HepG2 (cell line): Measurements from ENCODE around the gene LTBR. TPM values are rescaled to one million over a fixed set of nuclear protein-coding genes. Genes with fewer than 3 reads are reported as not detected.

Experiments
- DBP ChIP-seq: sonication (generic); formaldehyde crosslinking; IDR thresholded peaks from 2 replicates; pipeline ENCODE4 v1.4.0; 2020; ENCODE audit warnings: missing genetic modification reagents; ENCODE audit errors: not compliant biosample characterization
- FOXO1 ChIP-seq: sonication (generic); formaldehyde crosslinking; IDR thresholded peaks from 2 replicates; pipeline ENCODE4 v1.4.0; 2020; ENCODE audit warnings: missing genetic modification reagents
- HMG20B ChIP-seq: conservative IDR thresholded peaks from 2 replicates; pipeline ENCODE4 v1.6.1; 2016; ENCODE audit warnings: missing genetic modification reagents, missing compliant biosample characterization
- KDM4B ChIP-seq: sonication (generic); formaldehyde crosslinking; IDR thresholded peaks from 2 replicates; pipeline ENCODE4 v1.4.0; 2020; ENCODE audit warnings: missing genetic modification reagents
- KLF6 ChIP-seq: IDR thresholded peaks from 2 replicates; pipeline ENCODE4 v1.8.0; 2016; ENCODE audit warnings: missing biosample characterization, missing genetic modification reagents
- MAFK ChIP-seq, 2 experiments: IDR thresholded peaks in 1 of 2; conservative IDR thresholded peaks in 1 of 2; 2 replicates each; pipeline ENCODE4 v1.6.1; 2011; ENCODE audit warnings: improper control_type of control experiment in 2 of 2, low read length in 2 of 2
- NFE2 ChIP-seq: sonication (generic); formaldehyde crosslinking; IDR thresholded peaks from 2 replicates; pipeline ENCODE4 v1.4.0; 2020; ENCODE audit warnings: missing genetic modification reagents
- SMAD3 ChIP-seq: sonication (generic); formaldehyde crosslinking; IDR thresholded peaks from 2 replicates; pipeline ENCODE4 v1.4.0; 2020; ENCODE audit warnings: missing genetic modification reagents
- TFE3 ChIP-seq: IDR thresholded peaks from 2 replicates; pipeline ENCODE4 v1.6.1; 2016
- TSC22D2 ChIP-seq: sonication (generic); formaldehyde crosslinking; IDR thresholded peaks from 2 replicates; pipeline ENCODE4 v1.5.1; 2020; ENCODE audit warnings: missing genetic modification reagents, mild to moderate bottlenecking, borderline replicate concordance
- U2AF2 ChIP-seq: fragments of 200-400 bp; formaldehyde crosslinking; IDR thresholded peaks from 2 replicates; pipeline ENCODE4 v1.6.1; 2017; ENCODE audit warnings: low read depth, mild to moderate bottlenecking, low read length
- XRCC5 ChIP-seq: fragments of 200-400 bp; formaldehyde crosslinking; optimal IDR thresholded peaks from 2 replicates; pipeline ENCODE3; 2017; ENCODE audit warnings: mild to moderate bottlenecking, low read length
- ZMYM2 ChIP-seq: sonication (generic); formaldehyde crosslinking; IDR thresholded peaks from 2 replicates; pipeline ENCODE4 v1.8.0; 2022; ENCODE audit warnings: mild to moderate bottlenecking, missing genetic modification reagents
- ZNF207 ChIP-seq: fragments of 450-650 bp; IDR thresholded peaks from 2 replicates; pipeline ENCODE4 v1.6.1; 2016; ENCODE audit warnings: antibody characterized with exemption, borderline replicate concordance
- ZNF503 ChIP-seq: sonication (generic); formaldehyde crosslinking; IDR thresholded peaks from 2 replicates; pipeline ENCODE4 v1.4.0; 2020; ENCODE audit warnings: missing genetic modification reagents
- ZNF597 ChIP-seq: sonication (generic); formaldehyde crosslinking; IDR thresholded peaks from 2 replicates; pipeline ENCODE4 v1.5.0; 2020; ENCODE audit warnings: missing genetic modification reagents
- ZNF609 ChIP-seq: sonication (generic); formaldehyde crosslinking; IDR thresholded peaks from 2 replicates; pipeline ENCODE4 v1.4.0; 2020; ENCODE audit warnings: mild to moderate bottlenecking, missing genetic modification reagents, borderline replicate concordance
- ZSCAN9 ChIP-seq: IDR thresholded peaks from 2 replicates; pipeline ENCODE4 v1.6.1; 2016; ENCODE audit warnings: borderline replicate concordance
- polyA plus RNA-seq, 8 experiments: library from polyadenylated mRNA; depleted of rRNA in 3 of 8; stranded (reverse) in 7 of 8; unstranded in 1 of 8; fragments of >200 nt; fragmentation: Illumina TruSeq in 4 of 8; extraction: Trizol in 4 of 8; gene quantifications; 2 replicates each; pipeline versions ENCODE4 v1.2.1 to v1.2.3, GENCODE V29; 2011 to 2016; ENCODE audit warnings: low read depth in 4 of 8, missing spikeins in 1 of 8, mixed read lengths in 1 of 8; ENCODE audit not compliant: insufficient read depth in 1 of 8
- total RNA-seq, 5 experiments: library from RNA; depleted of rRNA; stranded (reverse); fragments of >200 nt; fragmentation: Illumina TruSeq; extraction: Trizol; gene quantifications; 2 replicates each; pipeline ENCODE4 v1.2.3, GENCODE V29; 2016; ENCODE audit warnings: low read depth in 1 of 5

The LTBR gene
- total and polyA plus RNA-seq, 2 of the 13 experiments (the other 11 are each of a cell fraction or from before 2014, with no cell fraction given): 31.4 to 34.8 TPM

- peak; percentile 69; the same call in 1 of the 2 replicates for TF ChIP-seq ZNF609 (CRISPR knock-in tag)
- no peak; the same call in 1 of the 2 replicates for TF ChIP-seq SMAD3
- TF ChIP-seq HMG20B (CRISPR knock-in tag): 0 out of 2 replicates have a peak, but pooled peaks have one; percentile 9
- no peak; the same call in 1 of the 2 replicates for TF ChIP-seq FOXO1
- TF ChIP-seq TSC22D2 (CRISPR knock-in tag): no peak
- TF ChIP-seq ZNF503 (CRISPR knock-in tag): peak; percentile 23; the same call in 1 of the 2 replicates
- TF ChIP-seq XRCC5: peak; percentile 63
- TF ChIP-seq MAFK (conservative IDR thresholded peaks at IDR 0.05 in 1 of 2, IDR thresholded peaks at IDR 0.05 in 1 of 2; ENCODE audit: low read length in 2 of 2): peak; percentile 99
- peak; percentile 37; the same call in 1 of the 2 replicates for TF ChIP-seq KDM4B (CRISPR knock-in tag)
- TF ChIP-seq DBP: no peak
- TF ChIP-seq ZNF207: no peak
- no peak for TF ChIP-seq ZNF597 (CRISPR knock-in tag)
- peak; percentile 48 for TF ChIP-seq KLF6
- no peak for TF ChIP-seq ZSCAN9 (CRISPR knock-in tag)
- no peak for TF ChIP-seq U2AF2
- peak; percentile 67; the same call in 1 of the 2 replicates for TF ChIP-seq NFE2
- no peak for TF ChIP-seq ZMYM2
- TF ChIP-seq TFE3: no peak; the same call in 1 of the 2 replicates
Measured at GRCh38 chr12:6336079-6336888, 47.7 kb upstream of the LTBR start (continued).
